Heart right ventricle (tissue), 16 donors: ENCODE results near the gene G6PC1. TPM values are rescaled to one million over a fixed set of nuclear protein-coding genes. Genes with fewer than 3 reads are reported as not detected.

Source experiments
- ATAC-seq, 8 donors: fragments of 200-7000 bp; cut with Tn5 transposase; one replicate each; pipeline ENCODE4 v1.9.1; 2020; ENCODE audit warnings: mild to moderate bottlenecking in 8 of 8, moderate library complexity in 8 of 8, moderate number of reproducible peaks in 1 of 8
- DNase-seq, 2 donors: peaks; one replicate each; pipeline ENCODE4 v3.0.0-alpha.2; 2020
- H3K27ac ChIP-seq, 10 donors: fragments of 200-600 bp; sonication (generic) in 2 of 10; one replicate each; pipeline versions ENCODE4 v1.5.0 to v1.8.0; 2020 to 2022; ENCODE audit warnings: mild to moderate bottlenecking in 3 of 10
- H3K27me3 ChIP-seq, 7 donors: fragments of 200-600 bp; one replicate each; pipeline ENCODE4 v1.8.0; 2021 to 2022; ENCODE audit warnings: mild to moderate bottlenecking in 2 of 7
- H3K36me3 ChIP-seq, 9 donors: fragments of 200-600 bp; sonication (generic) in 1 of 9; one replicate each; pipeline versions ENCODE4 v1.5.0 to v1.8.0; 2020 to 2022; ENCODE audit warnings: mild to moderate bottlenecking in 2 of 9
- H3K4me1 ChIP-seq, 9 donors: fragments of 200-600 bp; sonication (generic) in 1 of 9; one replicate each; pipeline versions ENCODE4 v1.5.0 to v1.8.0; 2020 to 2022; ENCODE audit warnings: mild to moderate bottlenecking in 4 of 9
- H3K4me3 ChIP-seq, 10 donors: fragments of 200-600 bp; sonication (generic) in 2 of 10; one replicate each; pipeline versions ENCODE4 v1.5.0 to v1.8.0; 2020 to 2022; ENCODE audit warnings: mild to moderate bottlenecking in 7 of 10, moderate library complexity in 2 of 10
- H3K9me3 ChIP-seq, 11 donors: fragments of 200-600 bp in 10 of 11; sonication (generic) in 2 of 11; one replicate each; pipeline versions ENCODE4 v1.5.0 to v1.8.0; 2013 to 2022; ENCODE audit warnings: mild to moderate bottlenecking in 2 of 11, control low read depth in 1 of 11, moderate library complexity in 1 of 11
- CTCF ChIP-seq, 9 donors: fragments of 200-600 bp; sonication (generic) in 2 of 9; IDR thresholded peaks; one replicate each; pipeline versions ENCODE4 v1.5.0 to v1.8.0; 2021 to 2022; ENCODE audit warnings: antibody characterized with exemption in 9 of 9, mild to moderate bottlenecking in 5 of 9, moderate library complexity in 1 of 9
- WGBS, 2 donors: extraction: QIAGEN DNeasy Blood & Tissue Kit; methylation state at CpG; one replicate each; pipeline ENCODE4 v1.1.7; 2013; ENCODE audit warnings: inconsistent platforms in 1 of 2; 5-methylcytosine and 5-hydroxymethylcytosine counted together
- intact Hi-C, 10 donors: fragments of 100-400 bp; cut with DNase I; formaldehyde crosslinking; loops; one replicate each; pipeline versions ENCODE4 v1.11.1 to v1.14.2; 2022
- polyA plus RNA-seq, 2 donors: library from polyadenylated mRNA; stranded (reverse); fragments of 200-250 nt; gene quantifications; one replicate each; pipeline ENCODE4 v1.2.3, GENCODE V29; 2013
- total RNA-seq, 10 donors: library from RNA; stranded (reverse); fragmentation: NEBNext Ultra II Directional in 3 of 10; extraction: Animal tissue kit (Norgen Biotek cat#: 25700) in 3 of 10; gene quantifications; one replicate each; pipeline versions ENCODE4 v1.2.1 to v1.2.4, GENCODE V29; 2021 to 2023
- donor health status: Arrhythmogenic right ventricular cardiomyopathy.
- donor health status: ischemic (EF 13 %, LVEDD 7.1; RV severe dilation, severe dysfunction).
- donor health status: healthy with polysubstance abuse.
- donor health status: DM: no; HTN: yes; CAD: no.
- donor health status: DM: no; HTN: no; CAD: no.
- donor health status: ischemic (EF 25% LVEDD 6.9; RV normal size, moderate dysfunction).
- donor health status: ischemic (EF 25% LVEDD 5.7; RV mildly dilated, moderate dysfunction).
- donor health status: healthy.
- donor health status: DM: yes; HTN: yes; CAD: no.
- donor health status: Ischemic cardiomyopathy.
- donor health status: ischemic (EF 35%, LVEDD 5.7; RV mildly dilated, moderate dysfunction).
- donor health status: nonischemic (EF 11% LVEDD 7.7; RV severe dilation, severe dysfunction).
- donor health status: DM: yes; HTN: yes; CAD: no.
- donor health status: PGD.
- donor health status: ischemic (EF 29% LVEDD 5.4; RV normal size, mild dysfunction).
- donor health status: nonischemic (EF 23%, LVEDD 6.1; RV moderate dilation, normal function).

G6PC1 gene
- total and polyA plus RNA-seq, 12 donors, result not detected

GRCh38 chr17:42877037-42877436, 23.6 kb upstream of the G6PC1 start:
- H3K36me3 ChIP-seq, result no peaks in the 10 kb centered on the region
- no peaks in the 10 kb centered on the region for H3K9me3 ChIP-seq
- 90 to 95% methylated on average over 10 of the region's 10 CpGs for WGBS, 2 donors
- DNase-seq, result no peak
- peaks cover 0 to 9% (median 0%) of the 10 kb centered on the region in 7 donors for H3K27me3 ChIP-seq
- no peak for ATAC-seq
- no peak overlapping the region for H3K4me3 ChIP-seq
- TF ChIP-seq CTCF (IDR thresholded peaks at IDR 0.05), result no peak
- no peak overlapping the region for H3K27ac ChIP-seq
- peaks cover 0 to 6% (median 0%) of the 10 kb centered on the region in 9 donors for H3K4me1 ChIP-seq
- intact Hi-C loops, result no loop called here

- ATAC-seq, result peak in 3 of 8 donors; percentile 13 to 57 (median 14)
- 42 to 53% methylated on average over 13 of the region's 13 CpGs for WGBS, 2 donors
- no peak for TF ChIP-seq CTCF (IDR thresholded peaks at IDR 0.05)
- DNase-seq, result peak in 1 of 2 donors; percentile 20
- no peaks in the 10 kb centered on the region for H3K9me3 ChIP-seq
- H3K27ac ChIP-seq, result peak overlapping the region in 1 of 10 donors; percentile 41
- peaks cover 0 to 6% (median 0%) of the 10 kb centered on the region in 9 donors for H3K4me1 ChIP-seq
- intact Hi-C loops, result no loop called here
- H3K27me3 ChIP-seq, result peaks cover 0 to 9% (median 0%) of the 10 kb centered on the region in 7 donors
- H3K36me3 ChIP-seq, result no peaks in the 10 kb centered on the region
- H3K4me3 ChIP-seq, result no peak overlapping the region
These were observed 22.3 kb upstream of the G6PC1 start for GRCh38 chr17:42878123-42878880.

GRCh38 chr17:42878924-42879595, 21.5 kb upstream of the G6PC1 start:
- no peak overlapping the region for H3K4me3 ChIP-seq
- intact Hi-C loops, result no loop called here
- no peak for TF ChIP-seq CTCF (IDR thresholded peaks at IDR 0.05)
- H3K4me1 ChIP-seq, result peaks cover 0 to 6% (median 0%) of the 10 kb centered on the region in 9 donors
- WGBS, 2 donors, result 79 to 83% methylated on average over 8 of the region's 8 CpGs
- H3K9me3 ChIP-seq, result no peaks in the 10 kb centered on the region
- peak overlapping the region in 2 of 10 donors; percentile 34 to 41 for H3K27ac ChIP-seq
- H3K27me3 ChIP-seq, result peaks cover 0 to 9% (median 0%) of the 10 kb centered on the region in 7 donors
- DNase-seq, result no peak
- no peaks in the 10 kb centered on the region for H3K36me3 ChIP-seq
- peak in 1 of 8 donors; percentile 18 for ATAC-seq

GRCh38 chr17:42879596-42879985, 21.0 kb upstream of the G6PC1 start:
- no peak overlapping the region for H3K4me3 ChIP-seq
- peak overlapping the region in 2 of 10 donors; percentile 34 to 41 for H3K27ac ChIP-seq
- 46 to 55% methylated on average over 6 of the region's 6 CpGs for WGBS, 2 donors
- H3K27me3 ChIP-seq, result peaks cover 0 to 9% (median 0%) of the 10 kb centered on the region in 7 donors
- H3K4me1 ChIP-seq, result peaks cover 0 to 6% (median 0%) of the 10 kb centered on the region in 9 donors
- ATAC-seq (peak in 2 of 8 donors; percentile 24 to 48), DNase-seq (no peak)
- no peaks in the 10 kb centered on the region for H3K36me3 ChIP-seq
- TF ChIP-seq CTCF (IDR thresholded peaks at IDR 0.05), result no peak
- H3K9me3 ChIP-seq, result no peaks in the 10 kb centered on the region
- intact Hi-C loops, result no loop called here
